Measurements from ENCODE around the gene LZTS3. TPM values are rescaled to one million over a fixed set of nuclear protein-coding genes. Genes with fewer than 3 reads are reported as not detected.

The LZTS3 gene
- total and polyA plus RNA-seq, 10 of the 15 experiments (the other 5 are each of a cell fraction or from before 2014, with no cell fraction given) = 0.03 to 0.90 (median 0.22) TPM

DNA sequence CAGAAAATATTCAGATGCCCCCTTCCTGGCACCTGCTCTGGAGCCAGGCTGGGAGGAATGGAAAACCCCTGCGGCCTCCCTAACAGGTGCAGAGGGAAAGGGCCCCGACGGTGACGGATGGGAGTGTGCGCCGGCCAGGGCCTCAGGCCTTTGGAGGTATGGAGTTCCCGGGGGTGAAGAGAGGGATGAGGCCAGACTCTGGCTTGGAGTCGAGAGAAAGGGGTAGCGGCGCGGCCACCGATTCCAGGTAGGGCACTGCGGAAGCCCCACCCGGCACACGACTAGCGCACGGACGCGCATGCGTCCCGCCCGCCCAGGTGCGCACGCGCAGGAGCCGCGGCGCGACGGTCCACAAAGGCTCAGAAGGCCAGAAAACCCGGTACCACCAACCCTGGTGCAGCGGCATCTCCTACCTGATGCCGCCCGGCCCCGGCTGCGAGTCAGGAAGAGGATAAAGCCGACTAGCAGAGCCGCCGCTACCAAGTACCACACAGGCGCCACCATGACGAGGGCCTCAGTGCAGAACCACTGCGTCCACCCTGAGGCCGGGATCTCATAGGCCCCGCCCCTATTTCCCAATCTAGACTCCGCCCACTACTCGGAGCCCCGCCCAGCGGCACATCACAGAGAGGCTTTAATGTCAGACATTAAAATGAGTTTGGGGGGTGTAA is 30.9 kb upstream of the LZTS3 start, which contains the start of gene DDRGK1 (continued):
- TF ChIP-seq, protein P1, sequence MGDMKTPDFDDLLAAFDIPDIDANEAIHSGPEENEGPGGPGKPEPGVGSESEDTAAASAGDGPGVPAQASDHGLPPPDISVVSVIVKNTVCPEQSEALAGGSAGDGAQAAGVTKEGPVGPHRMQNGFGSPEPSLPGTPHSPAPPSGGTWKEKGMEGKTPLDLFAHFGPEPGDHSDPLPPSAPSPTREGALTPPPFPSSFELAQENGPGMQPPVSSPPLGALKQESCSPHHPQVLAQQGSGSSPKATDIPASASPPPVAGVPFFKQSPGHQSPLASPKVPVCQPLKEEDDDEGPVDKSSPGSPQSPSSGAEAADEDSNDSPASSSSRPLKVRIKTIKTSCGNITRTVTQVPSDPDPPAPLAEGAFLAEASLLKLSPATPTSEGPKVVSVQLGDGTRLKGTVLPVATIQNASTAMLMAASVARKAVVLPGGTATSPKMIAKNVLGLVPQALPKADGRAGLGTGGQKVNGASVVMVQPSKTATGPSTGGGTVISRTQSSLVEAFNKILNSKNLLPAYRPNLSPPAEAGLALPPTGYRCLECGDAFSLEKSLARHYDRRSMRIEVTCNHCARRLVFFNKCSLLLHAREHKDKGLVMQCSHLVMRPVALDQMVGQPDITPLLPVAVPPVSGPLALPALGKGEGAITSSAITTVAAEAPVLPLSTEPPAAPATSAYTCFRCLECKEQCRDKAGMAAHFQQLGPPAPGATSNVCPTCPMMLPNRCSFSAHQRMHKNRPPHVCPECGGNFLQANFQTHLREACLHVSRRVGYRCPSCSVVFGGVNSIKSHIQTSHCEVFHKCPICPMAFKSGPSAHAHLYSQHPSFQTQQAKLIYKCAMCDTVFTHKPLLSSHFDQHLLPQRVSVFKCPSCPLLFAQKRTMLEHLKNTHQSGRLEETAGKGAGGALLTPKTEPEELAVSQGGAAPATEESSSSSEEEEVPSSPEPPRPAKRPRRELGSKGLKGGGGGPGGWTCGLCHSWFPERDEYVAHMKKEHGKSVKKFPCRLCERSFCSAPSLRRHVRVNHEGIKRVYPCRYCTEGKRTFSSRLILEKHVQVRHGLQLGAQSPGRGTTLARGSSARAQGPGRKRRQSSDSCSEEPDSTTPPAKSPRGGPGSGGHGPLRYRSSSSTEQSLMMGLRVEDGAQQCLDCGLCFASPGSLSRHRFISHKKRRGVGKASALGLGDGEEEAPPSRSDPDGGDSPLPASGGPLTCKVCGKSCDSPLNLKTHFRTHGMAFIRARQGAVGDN (IDR thresholded peaks at IDR 0.05) = peak; percentile 89
- peak; percentile 97 for TF ChIP-seq NRF1 (conservative IDR thresholded peaks at IDR 0.05; ENCODE audit: low read depth, low read length)
- TF ChIP-seq POLR2AphosphoS5 (IDR thresholded peaks at IDR 0.05; ENCODE audit: low read length) = peak; percentile 77
- TF ChIP-seq, protein P2, sequence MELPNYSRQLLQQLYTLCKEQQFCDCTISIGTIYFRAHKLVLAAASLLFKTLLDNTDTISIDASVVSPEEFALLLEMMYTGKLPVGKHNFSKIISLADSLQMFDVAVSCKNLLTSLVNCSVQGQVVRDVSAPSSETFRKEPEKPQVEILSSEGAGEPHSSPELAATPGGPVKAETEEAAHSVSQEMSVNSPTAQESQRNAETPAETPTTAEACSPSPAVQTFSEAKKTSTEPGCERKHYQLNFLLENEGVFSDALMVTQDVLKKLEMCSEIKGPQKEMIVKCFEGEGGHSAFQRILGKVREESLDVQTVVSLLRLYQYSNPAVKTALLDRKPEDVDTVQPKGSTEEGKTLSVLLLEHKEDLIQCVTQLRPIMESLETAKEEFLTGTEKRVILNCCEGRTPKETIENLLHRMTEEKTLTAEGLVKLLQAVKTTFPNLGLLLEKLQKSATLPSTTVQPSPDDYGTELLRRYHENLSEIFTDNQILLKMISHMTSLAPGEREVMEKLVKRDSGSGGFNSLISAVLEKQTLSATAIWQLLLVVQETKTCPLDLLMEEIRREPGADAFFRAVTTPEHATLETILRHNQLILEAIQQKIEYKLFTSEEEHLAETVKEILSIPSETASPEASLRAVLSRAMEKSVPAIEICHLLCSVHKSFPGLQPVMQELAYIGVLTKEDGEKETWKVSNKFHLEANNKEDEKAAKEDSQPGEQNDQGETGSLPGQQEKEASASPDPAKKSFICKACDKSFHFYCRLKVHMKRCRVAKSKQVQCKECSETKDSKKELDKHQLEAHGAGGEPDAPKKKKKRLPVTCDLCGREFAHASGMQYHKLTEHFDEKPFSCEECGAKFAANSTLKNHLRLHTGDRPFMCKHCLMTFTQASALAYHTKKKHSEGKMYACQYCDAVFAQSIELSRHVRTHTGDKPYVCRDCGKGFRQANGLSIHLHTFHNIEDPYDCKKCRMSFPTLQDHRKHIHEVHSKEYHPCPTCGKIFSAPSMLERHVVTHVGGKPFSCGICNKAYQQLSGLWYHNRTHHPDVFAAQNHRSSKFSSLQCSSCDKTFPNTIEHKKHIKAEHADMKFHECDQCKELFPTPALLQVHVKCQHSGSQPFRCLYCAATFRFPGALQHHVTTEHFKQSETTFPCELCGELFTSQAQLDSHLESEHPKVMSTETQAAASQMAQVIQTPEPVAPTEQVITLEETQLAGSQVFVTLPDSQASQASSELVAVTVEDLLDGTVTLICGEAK (IDR thresholded peaks at IDR 0.05; ENCODE audit: borderline replicate concordance) = no peak
- no peak for TF ChIP-seq RBBP5 (conservative IDR thresholded peaks at IDR 0.05)
- no peak for TF ChIP-seq CBFB (IDR thresholded peaks at IDR 0.05; ENCODE audit: low read depth)
- no peak for TF ChIP-seq ETV6 (conservative IDR thresholded peaks at IDR 0.05 in 1 of 2, IDR thresholded peaks at IDR 0.05 in 1 of 2; ENCODE audit: borderline replicate concordance in 1 of 2, low read depth in 1 of 2)
- no peak for TF ChIP-seq POU2F2 (IDR thresholded peaks at IDR 0.05; ENCODE audit: borderline replicate concordance, low read depth, low read length)
- TF ChIP-seq, protein P3, sequence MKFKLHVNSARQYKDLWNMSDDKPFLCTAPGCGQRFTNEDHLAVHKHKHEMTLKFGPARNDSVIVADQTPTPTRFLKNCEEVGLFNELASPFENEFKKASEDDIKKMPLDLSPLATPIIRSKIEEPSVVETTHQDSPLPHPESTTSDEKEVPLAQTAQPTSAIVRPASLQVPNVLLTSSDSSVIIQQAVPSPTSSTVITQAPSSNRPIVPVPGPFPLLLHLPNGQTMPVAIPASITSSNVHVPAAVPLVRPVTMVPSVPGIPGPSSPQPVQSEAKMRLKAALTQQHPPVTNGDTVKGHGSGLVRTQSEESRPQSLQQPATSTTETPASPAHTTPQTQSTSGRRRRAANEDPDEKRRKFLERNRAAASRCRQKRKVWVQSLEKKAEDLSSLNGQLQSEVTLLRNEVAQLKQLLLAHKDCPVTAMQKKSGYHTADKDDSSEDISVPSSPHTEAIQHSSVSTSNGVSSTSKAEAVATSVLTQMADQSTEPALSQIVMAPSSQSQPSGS (IDR thresholded peaks at IDR 0.05; ENCODE audit: low read length) = no peak
- 0 out of 2 replicates have a peak, but pooled peaks have one; percentile 33 for TF ChIP-seq NBN (IDR thresholded peaks at IDR 0.05)
- no peak for TF ChIP-seq SP1 (IDR thresholded peaks at IDR 0.05; ENCODE audit: low read depth, low read length)
- TF ChIP-seq, protein P4, sequence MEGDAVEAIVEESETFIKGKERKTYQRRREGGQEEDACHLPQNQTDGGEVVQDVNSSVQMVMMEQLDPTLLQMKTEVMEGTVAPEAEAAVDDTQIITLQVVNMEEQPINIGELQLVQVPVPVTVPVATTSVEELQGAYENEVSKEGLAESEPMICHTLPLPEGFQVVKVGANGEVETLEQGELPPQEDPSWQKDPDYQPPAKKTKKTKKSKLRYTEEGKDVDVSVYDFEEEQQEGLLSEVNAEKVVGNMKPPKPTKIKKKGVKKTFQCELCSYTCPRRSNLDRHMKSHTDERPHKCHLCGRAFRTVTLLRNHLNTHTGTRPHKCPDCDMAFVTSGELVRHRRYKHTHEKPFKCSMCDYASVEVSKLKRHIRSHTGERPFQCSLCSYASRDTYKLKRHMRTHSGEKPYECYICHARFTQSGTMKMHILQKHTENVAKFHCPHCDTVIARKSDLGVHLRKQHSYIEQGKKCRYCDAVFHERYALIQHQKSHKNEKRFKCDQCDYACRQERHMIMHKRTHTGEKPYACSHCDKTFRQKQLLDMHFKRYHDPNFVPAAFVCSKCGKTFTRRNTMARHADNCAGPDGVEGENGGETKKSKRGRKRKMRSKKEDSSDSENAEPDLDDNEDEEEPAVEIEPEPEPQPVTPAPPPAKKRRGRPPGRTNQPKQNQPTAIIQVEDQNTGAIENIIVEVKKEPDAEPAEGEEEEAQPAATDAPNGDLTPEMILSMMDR (IDR thresholded peaks at IDR 0.05 in 2 of 3, conservative IDR thresholded peaks at IDR 0.05 in 1 of 3; ENCODE audit: control insufficient read depth in 2 of 3, extremely low read depth in 1 of 3, insufficient read depth in 1 of 3, low read depth in 3 of 3, low read length in 3 of 3) = no peak
- no peak for TF ChIP-seq ATF7 (IDR thresholded peaks at IDR 0.05; ENCODE audit: low read depth)
- TF ChIP-seq EP300 (IDR thresholded peaks at IDR 0.05; ENCODE audit: borderline replicate concordance in 1 of 2, control insufficient read depth in 1 of 2, low read depth in 2 of 2, low read length in 2 of 2) = no peak
- peak; percentile 13; the same call in 1 of the 2 replicates for TF ChIP-seq SIN3A (IDR thresholded peaks at IDR 0.05; ENCODE audit: low read depth, low read length)
- TF ChIP-seq HDAC2 (IDR thresholded peaks at IDR 0.05) = no peak
- TF ChIP-seq STAT3 (IDR thresholded peaks at IDR 0.05; ENCODE audit: low read depth, low read length) = no peak
- peak; percentile 39; the same call in 1 of the 2 replicates for TF ChIP-seq PAX5 (IDR thresholded peaks at IDR 0.05; ENCODE audit: borderline replicate concordance, low read depth, low read length)
- no peak for TF ChIP-seq SUZ12 (IDR thresholded peaks at IDR 0.05; ENCODE audit: unreplicated experiment)
